ENCODE data around the gene CREM. TPM values are rescaled to one million over a fixed set of nuclear protein-coding genes. Genes with fewer than 3 reads are reported as not detected.

CREM gene
- total RNA-seq, 1 donor from 2014 or later = 42.8 TPM

DNA sequence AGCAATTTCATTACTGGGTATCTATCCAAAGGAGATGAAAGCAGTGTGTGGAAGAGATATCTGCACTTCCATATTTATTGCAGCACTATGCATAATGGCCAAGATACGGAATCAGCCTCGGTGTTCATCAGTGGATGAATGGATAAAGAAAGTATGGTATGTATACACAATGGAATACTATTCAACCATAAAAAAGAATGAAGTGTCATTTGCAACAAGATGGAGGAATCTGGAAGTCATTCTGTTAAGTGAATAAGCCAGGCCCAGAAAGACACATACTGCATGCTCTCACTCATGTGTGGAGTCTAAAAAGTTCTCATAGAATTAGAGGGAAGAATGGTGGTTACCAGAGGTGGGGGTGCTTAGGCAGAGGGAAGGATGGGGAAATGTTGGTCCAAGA lies 35.3 kb downstream of the CREM start:
- H3K4me3 Mint-ChIP-seq (ENCODE audit: unreplicated experiment) = no peak overlapping the region
- no peak overlapping the region for H3K27ac Mint-ChIP-seq (ENCODE audit: unreplicated experiment)
- no peaks in the 10 kb centered on the region for H3K27me3 Mint-ChIP-seq (ENCODE audit: unreplicated experiment)
- no peak for TF ChIP-seq CTCF (IDR thresholded peaks at IDR 0.05; ENCODE audit: unreplicated experiment)
- H3K4me1 Mint-ChIP-seq (ENCODE audit: unreplicated experiment) = no peaks in the 10 kb centered on the region
- no peaks in the 10 kb centered on the region for H3K9me3 Mint-ChIP-seq (ENCODE audit: unreplicated experiment)
- H3K36me3 Mint-ChIP-seq (ENCODE audit: low read depth, unreplicated experiment) = peaks cover 11% of the 10 kb centered on the region
- no peak for DNase-seq (ENCODE audit: low spot score)

- H3K9me3 Mint-ChIP-seq (ENCODE audit: unreplicated experiment) = no peaks in the 10 kb centered on the region
- peaks cover 2% of the 10 kb centered on the region for H3K27me3 Mint-ChIP-seq (ENCODE audit: unreplicated experiment)
- no peak overlapping the region for H3K27ac Mint-ChIP-seq (ENCODE audit: unreplicated experiment)
- no peak overlapping the region for H3K4me3 Mint-ChIP-seq (ENCODE audit: unreplicated experiment)
- no peaks in the 10 kb centered on the region for H3K4me1 Mint-ChIP-seq (ENCODE audit: unreplicated experiment)
- TF ChIP-seq CTCF (IDR thresholded peaks at IDR 0.05; ENCODE audit: unreplicated experiment) = no peak
- no peak for DNase-seq (ENCODE audit: low spot score)
- H3K36me3 Mint-ChIP-seq (ENCODE audit: low read depth, unreplicated experiment) = peaks cover 4% of the 10 kb centered on the region
These were observed 38.5 kb downstream of the CREM start for GRCh38 chr10:35165136-35165535.

- Mint-ChIP-seq H3K4me3 (ENCODE audit: unreplicated experiment) (no peak overlapping the region), H3K36me3 (ENCODE audit: low read depth, unreplicated experiment) (peaks cover 4% of the 10 kb centered on the region), H3K4me1 (ENCODE audit: unreplicated experiment) (no peaks in the 10 kb centered on the region), H3K9me3 (ENCODE audit: unreplicated experiment) (no peaks in the 10 kb centered on the region), H3K27me3 (ENCODE audit: unreplicated experiment) (peaks cover 2% of the 10 kb centered on the region), H3K27ac (ENCODE audit: unreplicated experiment) (no peak overlapping the region)
- DNase-seq (ENCODE audit: low spot score) = no peak
- TF ChIP-seq CTCF (IDR thresholded peaks at IDR 0.05; ENCODE audit: unreplicated experiment) = no peak
These were observed 39.2 kb downstream of the CREM start for GRCh38 chr10:35165811-35166210.

DNA sequence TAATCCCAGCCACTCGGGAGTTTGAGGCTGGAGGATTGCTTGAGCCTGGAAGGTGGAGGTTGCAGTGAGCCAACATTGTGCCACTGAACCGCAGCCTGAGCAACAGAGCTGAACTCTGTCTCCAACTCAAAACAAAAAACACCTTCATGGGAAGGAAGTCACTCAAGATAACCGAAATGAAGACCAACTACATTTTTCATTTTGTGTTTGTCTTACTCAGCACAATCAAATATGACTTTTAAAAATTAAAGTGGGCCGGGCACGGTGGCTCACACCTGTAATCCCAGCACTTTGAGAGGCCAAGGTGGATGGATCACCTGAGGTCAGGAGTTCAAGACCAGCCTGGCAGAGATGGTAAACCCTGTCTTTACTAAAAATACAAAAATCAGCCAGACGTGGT lies 40.0 kb downstream of the CREM start:
- Mint-ChIP-seq H3K36me3 (ENCODE audit: low read depth, unreplicated experiment) (peaks cover 2% of the 10 kb centered on the region), H3K27ac (ENCODE audit: unreplicated experiment) (no peak overlapping the region), H3K4me3 (ENCODE audit: unreplicated experiment) (no peak overlapping the region), H3K4me1 (ENCODE audit: unreplicated experiment) (no peaks in the 10 kb centered on the region), H3K9me3 (ENCODE audit: unreplicated experiment) (no peaks in the 10 kb centered on the region), H3K27me3 (ENCODE audit: unreplicated experiment) (peaks cover 2% of the 10 kb centered on the region)
- TF ChIP-seq CTCF (IDR thresholded peaks at IDR 0.05; ENCODE audit: unreplicated experiment) = no peak
- no peak for DNase-seq (ENCODE audit: low spot score)

DNA sequence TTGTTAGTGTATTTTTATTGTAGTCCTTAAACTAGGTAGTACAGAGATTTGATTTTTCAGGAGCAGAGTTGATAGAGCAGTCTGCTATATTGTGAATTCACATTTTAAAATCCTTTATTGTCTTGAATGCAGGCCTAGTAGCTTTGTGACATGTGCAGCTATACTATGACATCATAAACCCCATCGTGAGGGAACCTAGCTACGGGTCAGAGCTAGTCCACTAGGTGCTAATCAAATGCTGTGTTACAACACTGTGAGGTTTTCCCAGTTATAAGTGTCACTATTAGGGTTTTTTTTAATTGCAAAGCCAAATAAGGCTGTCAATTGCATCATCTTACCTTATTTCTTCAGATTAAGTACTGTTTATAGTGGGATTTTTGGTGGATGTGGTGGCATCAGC lies 40.7 kb downstream of the CREM start:
- Mint-ChIP-seq H3K9me3 (ENCODE audit: unreplicated experiment) (no peaks in the 10 kb centered on the region), H3K27ac (ENCODE audit: unreplicated experiment) (no peak overlapping the region), H3K36me3 (ENCODE audit: low read depth, unreplicated experiment) (no peaks in the 10 kb centered on the region), H3K4me1 (ENCODE audit: unreplicated experiment) (peaks cover 3% of the 10 kb centered on the region), H3K27me3 (ENCODE audit: unreplicated experiment) (peaks cover 2% of the 10 kb centered on the region), H3K4me3 (ENCODE audit: unreplicated experiment) (no peak overlapping the region)
- DNase-seq (ENCODE audit: low spot score) = no peak
- TF ChIP-seq CTCF (IDR thresholded peaks at IDR 0.05; ENCODE audit: unreplicated experiment) = no peak

All from endothelial cell (in vitro differentiated cells).